GM19467 (cell line): Measurements from ENCODE around the gene FSTL4.
"Not testable (repeated sequence)": the region's sequence is repeated elsewhere in the genome, so short reads cannot be mapped to it uniquely, and the experiment has no call there.

Experiments
- ATAC-seq: cut with Tn5 transposase; IDR thresholded peaks from one replicate; pipeline ENCODE4 v1.9.1; 2021; ENCODE audit warnings: mild to moderate bottlenecking, moderate library complexity; ENCODE audit not compliant: unreplicated experiment

FSTL4 gene

GRCh38 chr5:133203317-133204305, 408.7 kb downstream of the FSTL4 start:
- no peak for ATAC-seq

- ATAC-seq: no peak
Measured at GRCh38 chr5:133202066-133202665, 410.2 kb downstream of the FSTL4 start.

- no peak for ATAC-seq
Measured at GRCh38 chr5:133201310-133201709, 411.0 kb downstream of the FSTL4 start.

GRCh38 chr5:133200256-133200655, 412.1 kb downstream of the FSTL4 start:
- no peak for ATAC-seq

GRCh38 chr5:133199417-133200178, 412.7 kb downstream of the FSTL4 start:
- ATAC-seq: no peak

- ATAC-seq: no peak
Measured at GRCh38 chr5:133198511-133198910, 413.8 kb downstream of the FSTL4 start.

- no peak for ATAC-seq
Measured at GRCh38 chr5:133196441-133197085, 415.8 kb downstream of the FSTL4 start.

GRCh38 chr5:133195250-133195649, 417.1 kb downstream of the FSTL4 start:
- no peak for ATAC-seq

GRCh38 chr5:133193794-133194193, 418.5 kb downstream of the FSTL4 start:
- no peak for ATAC-seq

GRCh38 chr5:133192716-133193115, 419.6 kb downstream of the FSTL4 start:
- ATAC-seq: no peak

GRCh38 chr5:133189881-133190280, 422.5 kb downstream of the FSTL4 start:
- no peak for ATAC-seq

GRCh38 chr5:133179405-133179804, 432.9 kb downstream of the FSTL4 start:
- ATAC-seq: no peak

- not testable (repeated sequence) for ATAC-seq
Measured at GRCh38 chr5:133170756-133171387, 441.5 kb downstream of the FSTL4 start.

- ATAC-seq: no peak
Measured at GRCh38 chr5:133164759-133165158, 447.6 kb downstream of the FSTL4 start.

- no peak for ATAC-seq
Measured at GRCh38 chr5:133163839-133164238, 448.5 kb downstream of the FSTL4 start.

- no peak for ATAC-seq
Measured at GRCh38 chr5:133159543-133159942, 452.8 kb downstream of the FSTL4 start.

- ATAC-seq: no peak
Measured at GRCh38 chr5:133155326-133155969, 456.9 kb downstream of the FSTL4 start.

GRCh38 chr5:133154274-133155075, 457.9 kb downstream of the FSTL4 start:
- ATAC-seq: no peak

- no peak for ATAC-seq
Measured at GRCh38 chr5:133150909-133151544, 461.3 kb downstream of the FSTL4 start.
